VCaP (cell line): ENCODE results near the gene TRAF2.

ENCODE experiments used
- H3K27ac ChIP-seq: fragments of 450-650 bp; 2 replicates; pipeline ENCODE4 v1.5.1; 2017
- TF ChIP-seq, protein P1 (sequence below): fragments of 450-650 bp; conservative IDR thresholded peaks from 2 replicates; pipeline ENCODE4 v1.5.1; 2017; ENCODE audit warnings: mild to moderate bottlenecking, moderate library complexity

The TRAF2 gene

DNA sequence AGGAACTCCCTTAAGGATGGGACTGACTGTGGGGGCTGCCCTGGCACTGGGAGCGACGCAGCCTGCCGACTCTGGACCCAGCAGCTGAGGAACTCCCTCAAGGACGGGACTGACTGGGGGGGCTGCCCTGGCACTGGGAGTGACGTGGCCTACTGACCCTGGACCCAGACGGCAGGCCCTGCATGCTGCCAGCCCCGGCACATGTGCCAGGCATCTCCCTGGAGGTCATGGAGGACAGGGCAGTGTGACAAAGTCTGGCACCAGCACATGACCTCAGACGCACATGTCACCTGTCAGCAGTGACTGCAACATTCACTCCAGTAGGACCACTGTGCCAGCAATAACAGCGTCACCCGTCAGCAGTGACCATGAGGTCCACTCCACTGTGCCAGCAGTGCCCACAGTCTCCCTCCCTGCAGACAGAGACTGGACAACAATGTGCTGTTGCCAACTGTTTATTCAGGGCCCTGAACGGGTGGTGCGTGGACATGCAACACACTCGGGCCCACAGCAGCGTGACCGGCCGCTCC, 53.7 kb downstream of the TRAF2 start:
- TF ChIP-seq, protein P1, sequence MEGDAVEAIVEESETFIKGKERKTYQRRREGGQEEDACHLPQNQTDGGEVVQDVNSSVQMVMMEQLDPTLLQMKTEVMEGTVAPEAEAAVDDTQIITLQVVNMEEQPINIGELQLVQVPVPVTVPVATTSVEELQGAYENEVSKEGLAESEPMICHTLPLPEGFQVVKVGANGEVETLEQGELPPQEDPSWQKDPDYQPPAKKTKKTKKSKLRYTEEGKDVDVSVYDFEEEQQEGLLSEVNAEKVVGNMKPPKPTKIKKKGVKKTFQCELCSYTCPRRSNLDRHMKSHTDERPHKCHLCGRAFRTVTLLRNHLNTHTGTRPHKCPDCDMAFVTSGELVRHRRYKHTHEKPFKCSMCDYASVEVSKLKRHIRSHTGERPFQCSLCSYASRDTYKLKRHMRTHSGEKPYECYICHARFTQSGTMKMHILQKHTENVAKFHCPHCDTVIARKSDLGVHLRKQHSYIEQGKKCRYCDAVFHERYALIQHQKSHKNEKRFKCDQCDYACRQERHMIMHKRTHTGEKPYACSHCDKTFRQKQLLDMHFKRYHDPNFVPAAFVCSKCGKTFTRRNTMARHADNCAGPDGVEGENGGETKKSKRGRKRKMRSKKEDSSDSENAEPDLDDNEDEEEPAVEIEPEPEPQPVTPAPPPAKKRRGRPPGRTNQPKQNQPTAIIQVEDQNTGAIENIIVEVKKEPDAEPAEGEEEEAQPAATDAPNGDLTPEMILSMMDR = no peak
- H3K27ac ChIP-seq = no peak overlapping the region

DNA sequence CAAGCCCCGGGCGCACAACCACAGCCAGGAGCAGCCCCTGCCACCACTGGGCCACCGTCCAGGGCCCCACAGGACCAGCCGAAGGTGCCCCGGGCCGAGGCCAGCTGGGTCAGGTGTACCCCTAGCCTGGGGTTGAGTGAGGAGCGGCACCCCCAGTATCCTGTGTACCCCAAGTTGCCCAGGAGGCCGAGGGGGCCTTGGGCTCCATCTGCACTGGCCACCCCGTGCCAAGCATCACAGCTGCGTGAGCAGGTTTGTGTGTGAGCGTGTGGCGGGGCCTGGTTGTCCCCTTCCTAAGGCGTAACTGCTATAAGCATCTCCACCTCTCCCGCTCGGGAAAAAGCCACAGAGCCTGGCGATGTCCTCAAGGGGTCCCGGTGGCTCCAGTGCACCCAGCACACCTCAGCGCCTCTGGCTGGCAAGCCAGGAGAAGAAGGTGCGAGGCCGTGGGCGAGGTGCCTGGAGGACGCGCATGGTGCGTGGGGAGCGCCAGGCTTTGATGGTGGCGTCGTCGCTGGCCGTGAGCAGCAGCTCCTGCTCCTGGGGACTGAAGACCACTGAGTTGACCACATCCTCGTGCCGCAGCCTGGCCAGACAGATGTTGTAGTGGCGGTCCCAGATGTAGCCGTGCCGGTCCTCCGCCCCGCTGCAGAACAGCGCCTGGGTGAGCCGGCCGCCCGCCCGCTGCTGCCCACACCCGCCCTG, 54.4 kb downstream of the TRAF2 start:
- TF ChIP-seq, protein P1 = no peak
- H3K27ac ChIP-seq = no peak overlapping the region

DNA sequence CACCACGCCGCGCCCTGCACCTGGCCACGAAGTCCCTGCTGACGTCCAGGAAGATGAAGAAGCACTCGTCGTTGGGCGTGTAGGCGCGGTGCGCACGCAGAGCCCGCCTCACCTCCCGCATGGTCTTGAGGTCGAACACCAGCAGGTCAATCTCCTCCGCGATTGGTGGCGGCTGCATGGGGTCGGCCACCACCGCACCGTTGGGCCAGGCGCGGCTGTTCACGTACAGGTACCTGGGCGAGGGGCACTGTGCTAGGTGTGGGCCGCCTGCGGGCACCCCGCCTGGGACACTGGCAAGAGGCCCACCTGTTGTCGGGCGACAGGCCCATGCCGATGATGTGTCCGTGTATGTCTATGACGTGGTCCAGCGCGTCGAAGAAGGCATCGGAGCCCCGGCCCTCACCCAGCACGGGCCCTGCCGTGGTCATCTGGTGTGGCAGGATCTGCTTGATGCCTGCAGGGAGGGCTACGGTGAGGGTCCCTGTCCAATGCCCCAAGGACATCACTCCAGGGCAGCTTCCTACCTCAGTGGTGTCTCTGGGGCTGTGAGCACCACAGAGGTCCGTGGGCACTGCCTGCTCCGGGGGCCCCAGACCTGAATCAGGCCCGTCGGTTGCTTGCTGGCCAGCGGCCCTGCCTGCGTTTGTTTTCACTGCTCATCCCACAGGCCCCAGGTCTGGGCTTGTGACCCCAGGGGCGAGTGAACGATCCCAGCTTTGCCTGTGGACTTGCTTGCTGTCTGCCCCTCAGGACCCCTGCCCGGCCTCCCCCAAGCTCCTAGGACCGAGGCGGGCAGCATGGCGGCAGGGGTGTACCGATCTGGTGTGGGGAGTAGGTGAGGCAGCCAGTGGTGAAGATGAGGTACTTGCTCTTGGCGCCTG, 55.2 kb downstream of the TRAF2 start:
- no peak overlapping the region for H3K27ac ChIP-seq
- TF ChIP-seq, protein P1 = no peak

DNA sequence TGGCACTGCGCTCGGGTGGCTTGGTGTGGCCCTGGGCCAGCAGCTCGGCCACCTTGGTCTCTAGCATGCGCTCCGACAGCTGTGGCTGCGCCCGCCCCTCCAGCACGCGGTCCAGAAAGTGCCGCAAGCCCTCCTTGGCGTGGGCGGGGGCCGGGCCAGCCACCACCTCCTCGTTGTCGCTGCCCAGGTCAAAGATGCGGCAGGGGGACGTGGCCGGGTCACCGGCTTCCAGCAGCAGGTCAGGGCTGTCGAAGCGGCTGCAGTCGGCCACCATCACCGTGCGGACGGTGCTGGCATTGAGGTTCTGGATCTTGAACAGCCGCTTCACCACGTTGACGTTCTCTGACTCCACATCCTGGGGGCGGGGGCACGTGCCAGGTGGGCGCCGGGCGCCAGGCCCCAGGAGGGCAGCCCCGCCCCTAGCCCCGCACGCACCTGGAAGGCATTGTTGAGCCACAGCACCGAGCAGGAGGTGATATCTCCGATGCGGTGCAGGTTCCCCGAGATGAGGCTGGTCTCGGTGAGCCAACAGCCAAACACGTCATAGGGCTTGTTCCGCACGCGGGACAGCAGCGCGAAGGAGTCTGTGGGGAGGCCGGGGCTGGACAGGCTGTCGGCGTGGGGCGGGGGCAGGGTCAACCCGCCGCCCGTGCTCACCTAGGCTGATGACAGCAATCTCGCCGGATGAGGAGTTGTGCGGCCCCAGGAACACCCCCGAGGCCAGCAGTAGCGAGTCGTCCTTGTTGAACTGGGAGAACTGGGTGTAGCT, 56.0 kb downstream of the TRAF2 start:
- peak overlapping the region; percentile 97; the same call in 1 of the 2 replicates for H3K27ac ChIP-seq
- TF ChIP-seq, protein P1 = no peak

DNA sequence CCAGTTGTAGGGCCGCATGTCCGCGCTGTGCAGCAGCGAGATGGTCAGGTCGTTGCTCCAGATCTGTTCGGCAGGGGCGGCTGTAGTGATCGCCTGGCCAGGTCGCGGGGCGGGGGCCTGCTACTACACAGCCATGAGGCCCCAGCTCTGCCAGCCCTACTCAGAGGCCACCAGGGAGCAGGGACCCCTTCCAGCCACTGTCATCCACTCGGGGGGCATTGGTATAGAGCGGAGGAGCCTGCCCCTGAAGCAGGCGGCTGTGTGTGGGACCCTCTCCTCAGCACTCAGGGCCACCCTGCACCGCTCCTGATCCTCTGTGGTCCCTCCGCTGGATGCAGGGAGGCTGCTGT, 56.5 kb downstream of the TRAF2 start:
- peak overlapping the region; percentile 97; the same call in 1 of the 2 replicates for H3K27ac ChIP-seq
- TF ChIP-seq, protein P1 = no peak

DNA sequence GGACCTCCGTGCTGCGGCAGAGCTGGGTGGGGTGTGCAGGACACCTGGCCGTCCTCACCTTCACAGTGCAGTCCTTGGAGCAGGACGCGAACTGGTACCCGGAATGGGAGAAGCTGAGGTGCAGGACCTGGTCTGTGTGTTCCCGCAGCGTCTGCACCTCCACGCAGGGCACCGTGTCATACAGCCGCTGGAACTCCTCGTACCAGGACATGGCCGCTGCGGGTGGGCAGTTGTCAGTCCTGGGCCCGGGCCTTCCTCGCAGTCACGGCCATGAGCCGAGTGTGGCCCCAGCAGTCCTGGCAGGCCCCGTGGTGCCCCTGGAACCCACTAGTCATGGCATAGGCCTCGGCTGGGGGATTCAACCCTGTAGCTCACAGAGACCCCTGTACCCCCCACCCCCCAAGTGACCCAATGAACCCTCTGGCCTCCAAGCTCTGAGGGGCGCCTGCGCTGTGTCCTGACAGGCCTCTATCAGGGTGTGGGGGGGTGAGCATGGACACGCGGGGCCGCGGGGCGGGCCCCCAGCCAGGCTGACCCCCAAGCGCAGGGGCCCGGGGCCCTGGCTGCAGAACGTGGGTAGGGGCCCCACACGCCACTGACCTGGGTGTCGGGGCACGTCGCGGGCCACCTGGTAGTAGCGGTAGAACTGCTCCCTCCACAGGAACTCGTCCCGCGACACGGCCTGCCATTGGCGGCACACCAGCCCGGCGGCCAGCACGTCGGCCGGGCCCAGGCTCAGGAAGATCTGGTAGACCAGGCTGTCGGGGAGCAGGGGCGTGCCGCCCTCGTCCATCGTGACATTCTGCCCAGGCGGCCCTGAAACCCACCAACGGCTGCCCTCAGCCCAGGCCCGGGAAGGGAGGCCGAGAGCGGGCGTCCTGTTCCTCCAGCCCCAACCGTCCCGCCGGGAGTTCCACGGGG, 57.2 kb downstream of the TRAF2 start:
- TF ChIP-seq, protein P1 = no peak
- H3K27ac ChIP-seq = peak overlapping the region; percentile 97
